Measurements from ENCODE around the gene TJP2. TPM values are rescaled to one million over a fixed set of nuclear protein-coding genes. Genes with fewer than 3 reads are reported as not detected.

The TJP2 gene
- total RNA-seq, 2 donors from 2014 or later: 46.3 to 51.7 TPM

DNA sequence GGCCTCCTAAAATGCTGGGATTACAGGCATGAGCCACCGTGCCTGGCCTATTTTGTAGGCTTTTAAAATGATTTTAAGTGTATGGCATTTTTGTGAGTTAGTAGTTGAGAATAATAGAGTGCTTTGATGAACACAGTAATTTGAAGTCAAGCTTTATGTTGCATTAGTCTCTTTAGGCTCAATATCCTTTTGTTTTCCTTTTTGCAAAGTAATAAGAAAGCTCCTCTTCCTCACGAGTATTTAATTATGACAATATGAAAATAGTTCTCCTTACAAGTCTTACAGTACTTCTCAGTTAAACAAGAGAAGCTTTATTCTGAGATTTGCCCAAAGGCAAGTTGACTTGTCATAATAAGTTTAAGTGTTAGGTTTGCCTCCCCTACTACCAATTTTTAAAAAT is 69.0 kb downstream of the TJP2 start:
- Histone ChIP-seq H3K4me3 (no peak overlapping the region), H3K9me3 (no peaks in the 10 kb centered on the region), H3K27me3 (no peaks in the 10 kb centered on the region), H3K27ac (no peak overlapping the region), H3K36me3 (peaks cover 57% of the 10 kb centered on the region), H3K4me1 (no peaks in the 10 kb centered on the region)
- no peak for DNase-seq (ENCODE audit: low spot score)
- TF ChIP-seq, protein P1, sequence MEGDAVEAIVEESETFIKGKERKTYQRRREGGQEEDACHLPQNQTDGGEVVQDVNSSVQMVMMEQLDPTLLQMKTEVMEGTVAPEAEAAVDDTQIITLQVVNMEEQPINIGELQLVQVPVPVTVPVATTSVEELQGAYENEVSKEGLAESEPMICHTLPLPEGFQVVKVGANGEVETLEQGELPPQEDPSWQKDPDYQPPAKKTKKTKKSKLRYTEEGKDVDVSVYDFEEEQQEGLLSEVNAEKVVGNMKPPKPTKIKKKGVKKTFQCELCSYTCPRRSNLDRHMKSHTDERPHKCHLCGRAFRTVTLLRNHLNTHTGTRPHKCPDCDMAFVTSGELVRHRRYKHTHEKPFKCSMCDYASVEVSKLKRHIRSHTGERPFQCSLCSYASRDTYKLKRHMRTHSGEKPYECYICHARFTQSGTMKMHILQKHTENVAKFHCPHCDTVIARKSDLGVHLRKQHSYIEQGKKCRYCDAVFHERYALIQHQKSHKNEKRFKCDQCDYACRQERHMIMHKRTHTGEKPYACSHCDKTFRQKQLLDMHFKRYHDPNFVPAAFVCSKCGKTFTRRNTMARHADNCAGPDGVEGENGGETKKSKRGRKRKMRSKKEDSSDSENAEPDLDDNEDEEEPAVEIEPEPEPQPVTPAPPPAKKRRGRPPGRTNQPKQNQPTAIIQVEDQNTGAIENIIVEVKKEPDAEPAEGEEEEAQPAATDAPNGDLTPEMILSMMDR (IDR thresholded peaks at IDR 0.05): no peak

DNA sequence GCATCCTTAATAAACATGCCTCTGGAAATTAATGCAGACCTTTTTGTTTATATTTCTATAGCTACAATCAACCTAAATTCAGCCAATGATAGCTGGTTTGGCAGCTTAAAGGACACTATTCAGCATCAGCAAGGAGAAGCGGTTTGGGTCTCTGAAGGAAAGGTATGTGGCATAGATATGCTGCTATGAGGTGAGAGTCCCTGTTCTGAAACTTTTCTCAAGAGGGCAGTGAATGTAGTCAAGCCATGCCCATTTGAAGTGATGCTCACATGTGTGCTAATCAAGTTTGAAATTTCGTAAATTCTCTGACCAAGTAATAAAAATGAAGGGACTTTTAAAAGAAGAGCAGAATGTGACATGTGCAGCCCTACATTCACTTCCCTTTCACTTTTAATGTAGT is 72.6 kb downstream of the TJP2 start:
- TF ChIP-seq, protein P1 (IDR thresholded peaks at IDR 0.05): no peak
- no peak for DNase-seq (ENCODE audit: low spot score)
- H3K9me3 ChIP-seq: no peaks in the 10 kb centered on the region
- no peak overlapping the region for H3K27ac ChIP-seq
- H3K4me1 ChIP-seq: no peaks in the 10 kb centered on the region
- H3K27me3 ChIP-seq: no peaks in the 10 kb centered on the region
- H3K36me3 ChIP-seq: peaks cover 53% of the 10 kb centered on the region
- H3K4me3 ChIP-seq: no peak overlapping the region

DNA sequence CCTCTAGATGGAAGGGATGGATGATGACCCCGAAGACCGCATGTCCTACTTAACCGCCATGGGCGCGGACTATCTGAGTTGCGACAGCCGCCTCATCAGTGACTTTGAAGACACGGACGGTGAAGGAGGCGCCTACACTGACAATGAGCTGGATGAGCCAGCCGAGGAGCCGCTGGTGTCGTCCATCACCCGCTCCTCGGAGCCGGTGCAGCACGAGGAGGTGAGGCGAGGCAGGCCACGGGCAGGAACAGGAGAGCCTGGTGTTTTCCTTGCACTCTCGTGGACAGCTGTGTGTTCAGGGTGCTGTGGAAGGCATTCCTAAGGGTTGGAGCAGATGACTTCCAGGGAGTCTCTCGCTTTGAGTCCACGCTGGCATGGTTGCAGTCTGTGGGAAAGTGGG is 73.9 kb downstream of the TJP2 start:
- no peaks in the 10 kb centered on the region for H3K9me3 ChIP-seq
- H3K36me3 ChIP-seq: peaks cover 66% of the 10 kb centered on the region
- H3K4me3 ChIP-seq: no peak overlapping the region
- peaks cover 0 to 5% of the 10 kb centered on the region in 2 donors for H3K4me1 ChIP-seq
- DNase-seq (ENCODE audit: low spot score): no peak
- H3K27ac ChIP-seq: no peak overlapping the region
- no peaks in the 10 kb centered on the region for H3K27me3 ChIP-seq
- TF ChIP-seq, protein P1 (IDR thresholded peaks at IDR 0.05): no peak

DNA sequence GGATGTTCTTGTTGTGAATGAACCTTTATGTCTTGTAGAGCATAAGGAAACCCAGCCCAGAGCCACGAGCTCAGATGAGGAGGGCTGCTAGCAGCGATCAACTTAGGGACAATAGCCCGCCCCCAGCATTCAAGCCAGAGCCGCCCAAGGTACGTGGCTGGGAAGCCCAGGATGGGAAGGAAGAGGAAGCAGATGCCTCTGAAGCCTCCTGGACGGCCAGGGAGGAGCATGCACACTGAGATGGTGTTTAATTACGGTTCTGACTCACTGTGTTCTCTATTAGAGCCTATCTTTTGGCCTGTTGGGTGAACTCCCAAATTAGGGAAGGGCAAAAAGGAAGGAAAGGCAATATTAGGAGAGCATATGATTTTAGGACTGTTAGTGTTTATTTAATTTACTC is 75.3 kb downstream of the TJP2 start:
- DNase-seq (ENCODE audit: low spot score): no peak
- H3K27ac ChIP-seq: no peak overlapping the region
- no peak overlapping the region for H3K4me3 ChIP-seq
- H3K36me3 ChIP-seq: peaks cover 80% of the 10 kb centered on the region
- H3K27me3 ChIP-seq: no peaks in the 10 kb centered on the region
- TF ChIP-seq, protein P1 (IDR thresholded peaks at IDR 0.05): no peak
- H3K9me3 ChIP-seq: no peaks in the 10 kb centered on the region
- H3K4me1 ChIP-seq: peaks cover 0 to 10% of the 10 kb centered on the region in 2 donors

DNA sequence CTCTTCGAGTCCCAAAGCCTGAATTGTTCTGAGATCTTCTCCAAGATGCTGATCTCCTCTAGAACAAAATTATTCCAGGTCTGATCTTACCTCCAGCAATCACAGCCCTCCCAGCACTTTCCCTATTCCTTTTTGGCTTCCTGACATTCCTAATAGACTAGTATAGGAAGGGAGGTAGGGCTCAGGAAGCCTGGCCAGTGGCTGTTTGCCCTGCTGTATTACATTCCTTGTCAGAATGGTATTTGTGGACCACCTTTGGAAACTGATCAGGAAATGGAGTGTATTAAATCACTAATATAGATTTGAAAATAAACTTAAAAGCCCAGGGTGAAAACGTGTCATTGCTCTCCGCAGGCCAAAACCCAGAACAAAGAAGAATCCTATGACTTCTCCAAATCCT is 76.6 kb downstream of the TJP2 start:
- no peak overlapping the region for H3K27ac ChIP-seq
- peaks cover 83% of the 10 kb centered on the region for H3K36me3 ChIP-seq
- H3K27me3 ChIP-seq: no peaks in the 10 kb centered on the region
- TF ChIP-seq, protein P1 (IDR thresholded peaks at IDR 0.05): no peak
- no peak for DNase-seq (ENCODE audit: low spot score)
- H3K4me1 ChIP-seq: peaks cover 0 to 10% of the 10 kb centered on the region in 2 donors
- no peak overlapping the region for H3K4me3 ChIP-seq
- no peaks in the 10 kb centered on the region for H3K9me3 ChIP-seq

DNA sequence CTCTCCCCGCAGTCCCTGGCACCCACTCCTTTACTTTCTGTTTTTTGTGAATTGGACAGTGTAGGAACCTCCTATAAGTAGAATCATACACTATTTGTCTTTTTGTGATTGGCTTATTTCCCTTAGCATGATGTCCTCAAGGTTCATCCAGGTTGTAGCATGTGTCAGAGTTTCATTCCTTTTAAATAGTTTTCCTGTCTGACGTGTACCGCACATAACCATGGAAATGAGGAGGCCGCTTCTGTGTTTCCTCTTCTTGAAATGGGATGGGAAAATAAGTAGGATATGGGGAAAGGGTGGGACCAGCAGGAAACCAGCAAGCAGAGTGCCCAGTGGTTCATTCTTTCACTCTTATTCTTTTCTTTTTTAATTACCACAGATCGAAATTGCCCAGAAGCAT is 78.4 kb downstream of the TJP2 start:
- peak overlapping the region in 1 of 2 donors; percentile 27 for H3K27ac ChIP-seq
- no peaks in the 10 kb centered on the region for H3K9me3 ChIP-seq
- no peak overlapping the region for H3K4me3 ChIP-seq
- peaks cover 73% of the 10 kb centered on the region for H3K36me3 ChIP-seq
- no peaks in the 10 kb centered on the region for H3K27me3 ChIP-seq
- TF ChIP-seq, protein P1 (IDR thresholded peaks at IDR 0.05): no peak
- DNase-seq (ENCODE audit: low spot score): no peak
- peaks cover 0 to 10% of the 10 kb centered on the region in 2 donors for H3K4me1 ChIP-seq
